Activated effector memory CD4-positive, alpha-beta T cell treated with anti-CD3 and anti-CD28 coated beads, Interleukin-2, amount 50 U/mL, for 16 hours (primary cell): ENCODE measurements around the gene KLHL22.
"Not testable (repeated sequence)": the region's sequence is repeated elsewhere in the genome, so short reads cannot be mapped to it uniquely, and the experiment has no call there.

ENCODE experiments used
- DNase-seq: peaks from one replicate; pipeline ENCODE4 v3.0.0-alpha.2; 2020

KLHL22 gene

GRCh38 chr22:20415241-20415640 lies 80.4 kb downstream of the KLHL22 start:
- DNase-seq: not testable (repeated sequence)

GRCh38 chr22:20414450-20414849 lies 81.1 kb downstream of the KLHL22 start:
- no peak for DNase-seq

GRCh38 chr22:20414059-20414440 lies 81.5 kb downstream of the KLHL22 start:
- no peak for DNase-seq

- DNase-seq: peak; percentile 9
Measured at GRCh38 chr22:20413217-20414058, 82.2 kb downstream of the KLHL22 start.

GRCh38 chr22:20412474-20413216 lies 83.0 kb downstream of the KLHL22 start:
- DNase-seq: peak; percentile 39

- DNase-seq: not testable (repeated sequence)
Measured at GRCh38 chr22:20409385-20409784, 86.2 kb downstream of the KLHL22 start.

- DNase-seq: peak; percentile 31
Measured at GRCh38 chr22:20408891-20409290, 86.7 kb downstream of the KLHL22 start.

- DNase-seq: no peak
Measured at GRCh38 chr22:20407829-20408228, 87.8 kb downstream of the KLHL22 start.

- no peak for DNase-seq
Measured at GRCh38 chr22:20406686-20407408, 88.7 kb downstream of the KLHL22 start.

GRCh38 chr22:20405931-20406685 lies 89.5 kb downstream of the KLHL22 start:
- no peak for DNase-seq

- no peak for DNase-seq
Measured at GRCh38 chr22:20405291-20405930, 90.2 kb downstream of the KLHL22 start.

- DNase-seq: no peak
Measured at GRCh38 chr22:20404881-20405280, 90.7 kb downstream of the KLHL22 start.

- no peak for DNase-seq
Measured at GRCh38 chr22:20403779-20404140, 91.8 kb downstream of the KLHL22 start.

GRCh38 chr22:20402960-20403778 lies 92.4 kb downstream of the KLHL22 start:
- no peak for DNase-seq

GRCh38 chr22:20401376-20402014 lies 94.1 kb downstream of the KLHL22 start:
- DNase-seq: no peak

GRCh38 chr22:20400606-20401375 lies 94.8 kb downstream of the KLHL22 start:
- DNase-seq: no peak

- no peak for DNase-seq
Measured at GRCh38 chr22:20399866-20400605, 95.6 kb downstream of the KLHL22 start.

GRCh38 chr22:20398420-20398819 lies 97.2 kb downstream of the KLHL22 start:
- DNase-seq: no peak

GRCh38 chr22:20397498-20397897 lies 98.1 kb downstream of the KLHL22 start:
- DNase-seq: no peak
